NT2/D1 (cell line): Measurements from ENCODE around the gene SEMA7A.
"Not testable (repeated sequence)": the region's sequence is repeated elsewhere in the genome, so short reads cannot be mapped to it uniquely, and the experiment has no call there.

Experiments used
- DNase-seq: peaks from one replicate; pipeline ENCODE4 v3.0.0-alpha.2; 2011; ENCODE audit warnings: low read depth, low spot score
- H3K27me3 ChIP-seq: 2 replicates; pipeline ENCODE4 v1.6.0; 2011; ENCODE audit warnings: mild to moderate bottlenecking; ENCODE audit not compliant: insufficient read length, insufficient read depth
- H3K36me3 ChIP-seq: 2 replicates; pipeline ENCODE4 v1.6.1; 2011; ENCODE audit warnings: mild to moderate bottlenecking, low read length, mixed read lengths; ENCODE audit not compliant: insufficient read depth, insufficient read length
- H3K4me1 ChIP-seq: 2 replicates; pipeline ENCODE4 v1.5.1; 2011; ENCODE audit not compliant: insufficient read depth, insufficient read length
- H3K4me3 ChIP-seq: 2 replicates; pipeline ENCODE4 v1.5.1; 2011; ENCODE audit warnings: low read depth; ENCODE audit not compliant: insufficient read length
- H3K9ac ChIP-seq: 2 replicates; pipeline ENCODE4 v1.6.0; 2011; ENCODE audit warnings: low read depth; ENCODE audit not compliant: insufficient read length
- H3K9me3 ChIP-seq: 2 replicates; pipeline ENCODE4 v1.5.1; 2011; ENCODE audit warnings: mild to moderate bottlenecking, low read length; ENCODE audit not compliant: insufficient read depth
- SUZ12 ChIP-seq: IDR thresholded peaks from 2 replicates; pipeline ENCODE4 v1.6.1; 2011; ENCODE audit not compliant: insufficient read length, insufficient read depth; ENCODE audit errors: extremely low read depth
- YY1 ChIP-seq: IDR thresholded peaks from 2 replicates; pipeline ENCODE4 v1.6.1; 2011; ENCODE audit not compliant: insufficient read length, insufficient read depth
- ZNF274 ChIP-seq: IDR thresholded peaks from 2 replicates; pipeline ENCODE4 v1.6.1; 2011; ENCODE audit warnings: mild to moderate bottlenecking, low read depth, low read length

Gene SEMA7A, protein sequence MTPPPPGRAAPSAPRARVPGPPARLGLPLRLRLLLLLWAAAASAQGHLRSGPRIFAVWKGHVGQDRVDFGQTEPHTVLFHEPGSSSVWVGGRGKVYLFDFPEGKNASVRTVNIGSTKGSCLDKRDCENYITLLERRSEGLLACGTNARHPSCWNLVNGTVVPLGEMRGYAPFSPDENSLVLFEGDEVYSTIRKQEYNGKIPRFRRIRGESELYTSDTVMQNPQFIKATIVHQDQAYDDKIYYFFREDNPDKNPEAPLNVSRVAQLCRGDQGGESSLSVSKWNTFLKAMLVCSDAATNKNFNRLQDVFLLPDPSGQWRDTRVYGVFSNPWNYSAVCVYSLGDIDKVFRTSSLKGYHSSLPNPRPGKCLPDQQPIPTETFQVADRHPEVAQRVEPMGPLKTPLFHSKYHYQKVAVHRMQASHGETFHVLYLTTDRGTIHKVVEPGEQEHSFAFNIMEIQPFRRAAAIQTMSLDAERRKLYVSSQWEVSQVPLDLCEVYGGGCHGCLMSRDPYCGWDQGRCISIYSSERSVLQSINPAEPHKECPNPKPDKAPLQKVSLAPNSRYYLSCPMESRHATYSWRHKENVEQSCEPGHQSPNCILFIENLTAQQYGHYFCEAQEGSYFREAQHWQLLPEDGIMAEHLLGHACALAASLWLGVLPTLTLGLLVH

DNA sequence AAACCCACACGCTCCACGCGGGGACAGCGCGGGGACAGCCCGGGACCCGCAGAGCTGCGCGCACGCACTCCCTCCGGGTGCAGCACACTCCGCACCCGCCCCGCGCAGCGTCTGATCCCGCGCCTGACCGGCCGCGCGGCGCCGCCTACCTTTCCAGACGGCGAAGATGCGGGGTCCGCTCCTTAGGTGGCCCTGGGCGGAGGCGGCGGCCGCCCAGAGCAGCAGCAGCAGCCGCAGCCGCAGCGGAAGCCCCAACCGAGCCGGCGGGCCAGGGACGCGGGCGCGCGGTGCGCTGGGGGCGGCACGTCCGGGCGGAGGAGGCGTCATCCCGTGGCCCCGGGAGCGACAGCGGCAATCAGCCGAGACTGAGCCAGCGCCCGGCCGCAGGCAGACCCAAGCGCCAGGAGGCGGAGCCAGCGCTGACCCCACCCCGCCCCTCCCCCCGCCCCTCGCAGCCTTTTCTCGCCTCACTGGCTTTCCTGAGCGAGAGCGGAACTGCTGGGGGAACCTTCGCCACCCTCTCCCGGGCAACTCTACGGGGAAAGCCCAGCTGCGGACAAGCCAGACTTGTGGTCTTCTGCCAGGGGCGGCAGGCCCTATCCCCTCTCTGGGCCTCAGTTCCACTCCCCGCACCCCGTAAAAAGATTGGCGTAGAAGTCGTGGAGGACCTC is at the start of gene SEMA7A:
Gene SEMA7A (minus strand): TSS at position 367 of the 671 bp plus-strand sequence. CDS start 40 bp downstream, at position 327.
- peak; percentile 73 for DNase-seq
- peaks cover 6% of the 10 kb centered on the region for H3K36me3 ChIP-seq
- H3K9ac ChIP-seq, result peak within 1 kb of the TSS; percentile 93
- H3K4me1 ChIP-seq, result peaks cover 32% of the 10 kb centered on the region
- no peak for TF ChIP-seq ZNF274
- TF ChIP-seq YY1, result no peak
- no peak for TF ChIP-seq SUZ12
- peaks cover 24% of the 10 kb centered on the region for H3K27me3 ChIP-seq
- peak within 1 kb of the TSS; percentile 86 for H3K4me3 ChIP-seq
- no peaks in the 10 kb centered on the region for H3K9me3 ChIP-seq

DNA sequence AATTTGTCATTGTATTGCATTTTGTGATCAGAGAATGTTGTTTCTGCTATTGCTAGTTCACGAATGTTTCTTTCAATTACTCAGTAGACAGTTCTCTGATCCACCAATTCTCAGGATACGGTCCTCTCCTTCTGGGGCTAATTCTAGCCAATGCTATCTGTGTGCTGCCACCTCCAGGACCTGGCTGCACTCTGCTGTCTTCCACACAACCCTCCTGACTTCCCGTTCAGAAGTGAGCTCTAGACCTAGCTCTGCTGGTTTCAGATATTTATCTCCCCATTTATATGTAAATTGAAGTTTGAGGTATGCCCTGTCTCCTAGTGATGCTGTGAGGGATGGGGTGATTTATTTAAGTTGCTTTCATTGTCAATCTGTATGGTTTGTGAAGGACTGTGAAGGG is 48.9 kb upstream of the SEMA7A start:
- Histone ChIP-seq H3K36me3 (peaks cover 26% of the 10 kb centered on the region), H3K4me3 (no peak overlapping the region), H3K27me3 (no peaks in the 10 kb centered on the region), H3K4me1 (no peaks in the 10 kb centered on the region), H3K9ac (no peak overlapping the region), H3K9me3 (peaks cover 5% of the 10 kb centered on the region; the same call in 1 of the 2 replicates)
- peak; percentile 48 for DNase-seq
- TF ChIP-seq SUZ12 (no peak), YY1 (no peak), ZNF274 (no peak)

DNA sequence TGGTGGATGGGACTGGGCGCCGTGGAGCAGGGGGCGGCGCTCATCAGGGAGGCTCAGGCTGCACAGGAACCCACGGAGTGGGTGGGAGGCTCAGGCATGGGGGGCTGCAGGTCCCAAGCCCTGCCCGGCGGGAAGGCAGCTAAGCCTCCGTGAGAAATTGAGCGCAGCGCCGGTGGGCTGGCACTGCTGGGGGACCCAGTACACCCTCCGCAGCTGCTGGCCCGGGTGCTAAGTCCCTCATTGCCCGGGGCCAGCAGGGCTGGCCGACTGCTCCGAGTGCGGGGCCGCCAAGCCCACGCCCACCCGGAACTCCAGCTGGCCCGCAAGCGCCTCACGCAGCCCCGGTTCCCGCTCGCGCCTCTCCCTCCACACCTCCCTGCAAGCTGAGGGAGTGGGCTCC is 46.6 kb upstream of the SEMA7A start:
- not testable (repeated sequence) for H3K9ac ChIP-seq, H3K9me3 ChIP-seq, DNase-seq

DNA sequence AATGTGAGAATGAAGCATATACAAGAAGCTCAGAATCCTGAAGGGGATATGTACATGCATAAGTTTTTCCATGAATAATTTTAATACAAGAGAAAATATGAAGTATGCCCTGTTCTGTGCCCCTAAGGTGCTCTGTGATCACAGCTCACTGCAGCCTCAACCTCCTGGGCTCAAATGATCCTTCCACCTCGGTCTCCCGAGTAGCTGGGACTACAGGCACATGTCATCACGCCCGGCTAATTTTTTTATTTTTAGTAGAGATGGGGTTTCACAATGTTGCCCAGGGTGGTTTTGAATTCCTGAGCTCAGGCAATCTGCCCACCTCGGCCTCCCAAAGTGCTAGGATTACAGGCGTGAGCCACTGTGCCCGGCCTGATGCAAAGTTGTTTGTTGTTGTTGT is 37.9 kb upstream of the SEMA7A start:
- not testable (repeated sequence) for DNase-seq, H3K4me1 ChIP-seq, H3K9ac ChIP-seq, H3K4me3 ChIP-seq, H3K9me3 ChIP-seq, H3K27me3 ChIP-seq
- H3K36me3 ChIP-seq, result peaks cover 42% of the 10 kb centered on the region

More for the DNA sequence above, 46.6 kb upstream of the SEMA7A start:
- H3K4me3 ChIP-seq, H3K27me3 ChIP-seq, H3K4me1 ChIP-seq: not testable (repeated sequence)
- H3K36me3 ChIP-seq, result peaks cover 29% of the 10 kb centered on the region

DNA sequence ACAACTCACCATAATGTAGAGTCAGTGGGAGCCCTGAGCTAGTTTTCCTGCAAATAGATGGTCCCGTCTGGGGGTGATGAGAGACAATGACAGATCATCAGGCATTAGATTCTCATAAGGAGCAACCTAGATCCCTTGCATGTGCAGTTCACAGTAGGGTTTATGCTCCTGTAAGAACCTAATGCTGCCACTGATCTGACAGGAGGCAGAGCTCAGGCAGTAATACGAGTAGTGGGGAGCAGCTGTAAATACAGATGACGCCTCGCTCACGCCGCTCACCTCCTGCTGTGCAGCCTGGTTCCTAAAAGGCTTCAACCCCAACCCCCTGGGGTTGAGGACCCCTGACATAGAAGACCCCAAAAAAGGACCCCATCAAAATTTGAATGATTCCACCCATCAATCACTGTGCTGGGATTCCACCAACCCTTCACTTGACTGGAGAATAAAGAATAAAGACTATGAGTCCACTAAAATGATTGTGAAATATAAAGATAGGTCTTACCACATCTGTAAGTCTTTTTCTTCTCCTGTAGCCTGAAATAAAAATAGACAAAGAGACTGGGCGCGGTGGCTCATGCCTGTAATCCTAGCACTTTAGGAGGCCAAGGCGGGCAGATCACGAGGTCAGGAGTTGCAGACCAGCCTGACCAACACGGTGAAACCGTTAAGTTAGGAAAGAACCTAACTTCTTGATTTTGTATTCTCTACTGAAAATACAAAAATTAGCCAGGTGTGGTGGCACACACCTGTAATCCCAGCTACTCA is 37.1 kb upstream of the SEMA7A start:
- H3K36me3 ChIP-seq, result peaks cover 50% of the 10 kb centered on the region
- H3K4me1 ChIP-seq, result no peaks in the 10 kb centered on the region
- H3K27me3 ChIP-seq, result no peaks in the 10 kb centered on the region
- H3K9me3 ChIP-seq, result no peaks in the 10 kb centered on the region
- no peak for DNase-seq
- H3K9ac ChIP-seq, result no peak overlapping the region
- TF ChIP-seq ZNF274, result no peak
- TF ChIP-seq YY1, result no peak
- TF ChIP-seq SUZ12, result no peak
- H3K4me3 ChIP-seq, result no peak overlapping the region

DNA sequence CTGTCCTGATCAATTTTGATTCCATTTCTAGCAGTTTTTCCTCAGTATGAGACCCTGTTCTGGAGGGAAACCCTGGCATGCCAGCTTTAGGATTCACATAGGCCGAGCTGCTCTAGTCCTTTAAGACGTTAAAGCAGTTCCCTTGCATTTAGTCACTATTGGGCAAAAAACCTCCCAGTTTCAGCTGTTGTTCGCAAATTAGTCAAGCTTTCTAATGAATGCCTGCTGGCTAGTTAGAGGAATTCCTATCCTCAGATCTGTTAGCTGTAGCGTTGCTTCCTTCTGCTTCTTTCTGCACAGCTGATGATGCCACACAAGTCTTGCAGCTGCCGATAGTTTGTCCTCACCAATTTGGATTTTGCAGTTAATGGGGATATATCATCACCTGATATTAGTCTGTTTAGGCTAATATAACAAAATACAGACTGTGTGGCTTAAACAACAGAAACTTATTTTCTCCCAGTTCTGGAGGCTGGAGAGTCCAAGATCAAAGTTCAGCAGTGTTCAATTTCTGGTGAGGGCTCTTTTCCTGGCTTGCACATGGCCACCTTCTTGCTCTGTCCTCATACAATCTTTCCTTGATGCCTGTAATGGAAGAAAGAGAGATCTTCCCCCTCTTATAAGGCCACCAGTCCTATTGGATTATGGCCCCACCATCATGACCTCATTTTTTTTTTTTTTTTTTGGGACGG is 34.7 kb upstream of the SEMA7A start:
- no peak overlapping the region for H3K9ac ChIP-seq
- peaks cover 11% of the 10 kb centered on the region for H3K9me3 ChIP-seq
- H3K27me3 ChIP-seq, result no peaks in the 10 kb centered on the region
- no peaks in the 10 kb centered on the region for H3K4me1 ChIP-seq
- DNase-seq, result no peak
- no peak overlapping the region for H3K4me3 ChIP-seq
- peaks cover 45% of the 10 kb centered on the region for H3K36me3 ChIP-seq
- TF ChIP-seq SUZ12 (no peak), YY1 (no peak), ZNF274 (no peak)
